ENCODE measurements around the gene ITPR1. TPM values are rescaled to one million over a fixed set of nuclear protein-coding genes. Genes with fewer than 3 reads are reported as not detected.

Gene ITPR1
- total RNA-seq, 4 donors from 2014 or later = 184 to 305 (median 218) TPM

DNA sequence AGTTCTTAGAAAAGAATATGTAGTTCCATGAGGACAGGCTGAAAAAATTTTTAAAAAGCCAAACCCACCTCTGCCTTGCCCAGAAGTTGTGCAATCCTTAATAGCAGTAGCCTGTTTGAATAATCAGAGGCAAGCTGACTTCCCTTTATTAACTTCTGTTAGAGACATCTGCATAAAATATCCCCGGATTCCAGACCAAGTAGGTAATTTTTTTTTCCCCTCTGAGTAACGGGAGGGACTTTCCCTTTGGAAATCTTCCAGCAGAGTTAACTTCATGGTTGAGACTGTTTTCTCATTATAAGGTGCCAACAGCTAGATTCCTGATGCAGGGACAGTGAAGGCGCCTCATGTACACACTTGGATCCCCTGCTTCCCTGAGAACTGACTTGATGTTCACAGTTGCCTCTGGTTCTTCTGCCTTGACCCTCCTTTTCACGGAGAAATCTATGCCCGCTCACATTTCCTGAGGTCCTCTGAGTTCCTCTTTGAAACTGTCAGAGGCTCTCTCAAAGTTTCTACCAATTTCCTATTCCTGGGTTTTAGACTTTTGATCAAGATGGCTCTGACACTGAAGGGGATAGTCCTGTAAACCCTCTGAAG lies 258.5 kb downstream of the ITPR1 start:
- H3K36me3 ChIP-seq = peaks cover 0 to 23% of the 10 kb centered on the region in 2 donors
- ATAC-seq = peak; percentile 81
- H3K27ac ChIP-seq = peak overlapping the region; percentile 51 to 74 (median 72)
- peak; percentile 73 for TF ChIP-seq POLR2AphosphoS5 (IDR thresholded peaks at IDR 0.05)
- TF ChIP-seq POLR2A (IDR thresholded peaks at IDR 0.05) = no peak
- no peak for TF ChIP-seq EP300 (IDR thresholded peaks at IDR 0.05)
- TF ChIP-seq, protein P1, sequence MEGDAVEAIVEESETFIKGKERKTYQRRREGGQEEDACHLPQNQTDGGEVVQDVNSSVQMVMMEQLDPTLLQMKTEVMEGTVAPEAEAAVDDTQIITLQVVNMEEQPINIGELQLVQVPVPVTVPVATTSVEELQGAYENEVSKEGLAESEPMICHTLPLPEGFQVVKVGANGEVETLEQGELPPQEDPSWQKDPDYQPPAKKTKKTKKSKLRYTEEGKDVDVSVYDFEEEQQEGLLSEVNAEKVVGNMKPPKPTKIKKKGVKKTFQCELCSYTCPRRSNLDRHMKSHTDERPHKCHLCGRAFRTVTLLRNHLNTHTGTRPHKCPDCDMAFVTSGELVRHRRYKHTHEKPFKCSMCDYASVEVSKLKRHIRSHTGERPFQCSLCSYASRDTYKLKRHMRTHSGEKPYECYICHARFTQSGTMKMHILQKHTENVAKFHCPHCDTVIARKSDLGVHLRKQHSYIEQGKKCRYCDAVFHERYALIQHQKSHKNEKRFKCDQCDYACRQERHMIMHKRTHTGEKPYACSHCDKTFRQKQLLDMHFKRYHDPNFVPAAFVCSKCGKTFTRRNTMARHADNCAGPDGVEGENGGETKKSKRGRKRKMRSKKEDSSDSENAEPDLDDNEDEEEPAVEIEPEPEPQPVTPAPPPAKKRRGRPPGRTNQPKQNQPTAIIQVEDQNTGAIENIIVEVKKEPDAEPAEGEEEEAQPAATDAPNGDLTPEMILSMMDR (IDR thresholded peaks at IDR 0.05) = no peak
- WGBS, 2 donors (ENCODE audit: low coverage in 1 of 2) = 16 to 27% methylated on average over 5 of the region's 5 CpGs
- H3K27me3 ChIP-seq = no peaks in the 10 kb centered on the region
- H3K4me3 ChIP-seq = no peak overlapping the region
- H3K9me3 ChIP-seq = no peaks in the 10 kb centered on the region
- H3K4me1 ChIP-seq = peaks cover 10 to 49% (median 25%) of the 10 kb centered on the region in 3 donors

DNA sequence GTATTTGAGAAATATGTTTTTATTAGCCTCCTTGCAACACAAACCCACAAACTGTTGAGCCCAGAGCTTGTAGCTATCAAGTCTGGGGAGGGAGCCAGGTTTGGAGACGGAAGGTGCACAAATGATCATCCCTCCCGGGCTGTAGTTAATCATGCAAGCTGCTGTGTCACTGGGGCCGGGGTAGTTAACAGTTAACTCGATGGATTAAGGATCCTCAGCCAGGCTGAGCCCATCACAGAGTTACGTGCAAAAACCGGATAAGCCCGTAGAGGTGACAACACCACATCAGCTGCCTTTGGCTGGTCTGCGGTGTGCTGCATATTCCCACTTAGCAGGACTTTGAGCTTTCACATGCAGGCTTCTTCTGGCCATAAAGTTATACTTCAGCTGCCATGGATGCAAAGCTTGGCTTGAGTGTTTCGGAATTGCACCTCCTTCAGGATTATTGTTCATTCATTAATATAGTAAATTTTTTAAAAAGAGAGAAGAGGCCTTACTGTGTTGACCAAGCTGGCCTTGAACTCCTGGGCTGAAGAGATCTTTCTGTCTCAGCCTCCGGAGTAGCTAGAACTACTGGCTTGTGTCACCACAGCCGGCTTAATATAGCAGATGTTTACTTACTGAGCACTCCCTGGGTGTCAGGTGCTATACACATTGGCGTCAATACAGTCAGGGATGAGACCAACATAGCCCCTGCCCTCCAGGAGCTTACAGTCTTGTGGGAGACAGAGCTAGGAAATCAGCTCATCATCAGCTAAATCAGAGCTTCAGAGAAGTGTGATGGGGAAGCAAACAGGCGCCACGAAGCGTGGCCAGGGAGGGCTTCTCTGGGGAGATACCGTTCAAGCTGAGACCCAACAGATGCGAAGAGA lies 259.3 kb downstream of the ITPR1 start:
- H3K4me3 ChIP-seq = no peak overlapping the region
- H3K9me3 ChIP-seq = no peaks in the 10 kb centered on the region
- peaks cover 0 to 22% of the 10 kb centered on the region in 2 donors for H3K36me3 ChIP-seq
- no peak for ATAC-seq
- no peaks in the 10 kb centered on the region for H3K27me3 ChIP-seq
- TF ChIP-seq EP300 (IDR thresholded peaks at IDR 0.05) = no peak
- no peak for TF ChIP-seq POLR2AphosphoS5 (IDR thresholded peaks at IDR 0.05)
- TF ChIP-seq, protein P1 (IDR thresholded peaks at IDR 0.05) = no peak
- no peak for TF ChIP-seq POLR2A (IDR thresholded peaks at IDR 0.05)
- WGBS, 2 donors (ENCODE audit: low coverage in 1 of 2) = 81 to 86% methylated on average over 8 to 13 of the region's 17 CpGs
- peaks cover 10 to 49% (median 25%) of the 10 kb centered on the region in 3 donors for H3K4me1 ChIP-seq
- peak overlapping the region in 2 of 4 donors; percentile 72 to 73 for H3K27ac ChIP-seq

DNA sequence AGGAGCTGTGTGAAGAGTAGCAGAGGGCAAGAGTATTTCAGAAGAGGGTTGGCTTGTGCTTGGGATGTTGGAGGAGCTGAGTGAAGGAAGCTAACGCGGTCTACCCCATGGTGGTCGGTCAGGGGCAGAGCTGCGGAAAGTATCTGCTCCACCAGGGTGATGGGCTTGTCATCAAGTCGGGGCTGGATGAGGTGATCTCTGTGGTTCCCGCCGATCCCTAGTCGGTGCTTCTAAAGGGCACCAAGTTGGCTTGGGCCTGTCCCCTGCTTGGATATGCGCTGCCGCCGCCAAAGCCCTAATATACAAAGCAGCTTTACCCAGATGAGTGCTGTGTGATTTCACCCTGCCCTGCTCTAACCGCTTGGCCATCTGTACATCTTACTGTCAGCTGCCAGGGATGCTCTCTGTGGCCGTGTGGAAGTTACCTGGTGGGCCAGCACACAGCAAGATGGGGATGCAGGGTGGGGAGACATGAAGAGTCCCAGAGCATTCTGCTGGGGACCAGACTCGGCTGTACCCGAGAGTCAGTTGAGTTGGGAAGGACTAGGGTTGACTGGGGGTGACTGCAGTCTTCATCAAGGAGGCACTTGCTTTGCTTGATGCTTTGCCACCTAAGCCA lies 260.0 kb downstream of the ITPR1 start:
- Histone ChIP-seq H3K4me1 (peaks cover 10 to 49% (median 25%) of the 10 kb centered on the region in 3 donors), H3K9me3 (no peaks in the 10 kb centered on the region), H3K27ac (peak overlapping the region in 1 of 4 donors; percentile 72), H3K4me3 (no peak overlapping the region), H3K36me3 (peaks cover 0 to 29% of the 10 kb centered on the region in 2 donors), H3K27me3 (no peaks in the 10 kb centered on the region)
- TF ChIP-seq, protein P1 (IDR thresholded peaks at IDR 0.05) = no peak
- TF ChIP-seq POLR2A (IDR thresholded peaks at IDR 0.05) (no peak), POLR2AphosphoS5 (IDR thresholded peaks at IDR 0.05) (no peak), EP300 (IDR thresholded peaks at IDR 0.05) (no peak)
- WGBS, 2 donors (ENCODE audit: low coverage in 1 of 2) = 92 to 100% methylated on average over 2 to 5 of the region's 15 CpGs
- ATAC-seq = no peak

DNA sequence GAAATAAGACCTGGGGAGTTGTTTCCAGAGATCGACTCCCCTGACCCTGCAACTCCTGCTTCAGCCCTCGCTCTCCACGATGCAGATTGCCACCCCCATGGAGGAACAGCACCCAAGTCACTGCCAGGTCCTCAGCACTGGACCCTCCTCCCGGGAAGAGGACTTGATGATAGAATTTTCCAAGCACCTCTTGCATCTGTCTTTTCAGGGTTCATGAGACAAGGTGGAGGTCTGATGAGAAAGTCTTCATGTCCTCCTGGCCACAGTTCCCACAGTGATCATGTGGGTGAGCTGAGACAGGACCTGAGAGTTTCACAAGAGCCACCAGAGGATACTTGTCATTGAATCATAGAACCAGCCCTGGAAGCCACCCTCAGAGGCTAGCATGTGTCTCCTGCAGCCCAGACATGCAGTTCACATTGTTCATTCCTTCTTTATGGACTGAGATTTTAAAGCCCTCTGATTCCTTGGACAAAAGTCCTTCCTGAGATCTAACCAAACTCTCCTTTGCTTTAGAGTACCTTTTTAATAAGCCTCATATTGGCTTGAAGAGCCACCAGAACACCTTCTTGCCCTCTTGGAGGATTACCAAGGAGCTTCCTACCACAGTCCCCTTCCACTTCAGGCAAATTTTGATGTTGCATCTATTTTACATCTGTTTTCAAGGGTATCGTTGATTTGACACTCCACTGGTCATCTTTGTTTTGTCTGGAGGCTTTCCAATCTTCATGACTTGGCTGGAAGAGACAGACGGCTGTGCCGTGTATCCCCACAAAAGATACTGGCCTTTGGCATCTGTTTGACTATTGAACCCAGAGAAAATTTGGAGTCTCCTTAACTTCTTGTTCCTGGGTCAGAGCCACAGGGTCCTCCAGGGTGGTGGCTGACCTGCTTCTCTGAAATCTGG lies 261.3 kb downstream of the ITPR1 start:
- Histone ChIP-seq H3K4me3 (no peak overlapping the region), H3K36me3 (peaks cover 0 to 36% of the 10 kb centered on the region in 2 donors), H3K4me1 (peaks cover 10 to 48% (median 25%) of the 10 kb centered on the region in 3 donors), H3K9me3 (no peaks in the 10 kb centered on the region), H3K27me3 (no peaks in the 10 kb centered on the region), H3K27ac (peak overlapping the region in 3 of 4 donors; percentile 14 to 26 (median 19))
- TF ChIP-seq EP300 (IDR thresholded peaks at IDR 0.05) = no peak
- TF ChIP-seq, protein P1 (IDR thresholded peaks at IDR 0.05) = no peak
- no peak for TF ChIP-seq POLR2AphosphoS5 (IDR thresholded peaks at IDR 0.05)
- WGBS, 2 donors (ENCODE audit: low coverage in 1 of 2) = 40 to 64% methylated on average over 1 to 6 of the region's 7 CpGs
- no peak for ATAC-seq

Measured in gastroesophageal sphincter (tissue), 4 donors.